ENCODE data around the gene PRKD3. TPM values are rescaled to one million over a fixed set of nuclear protein-coding genes. Genes with fewer than 3 reads are reported as not detected.

Gene PRKD3
- total RNA-seq, 4 donors from 2014 or later = 29.3 to 40.3 (median 38.3) TPM

DNA sequence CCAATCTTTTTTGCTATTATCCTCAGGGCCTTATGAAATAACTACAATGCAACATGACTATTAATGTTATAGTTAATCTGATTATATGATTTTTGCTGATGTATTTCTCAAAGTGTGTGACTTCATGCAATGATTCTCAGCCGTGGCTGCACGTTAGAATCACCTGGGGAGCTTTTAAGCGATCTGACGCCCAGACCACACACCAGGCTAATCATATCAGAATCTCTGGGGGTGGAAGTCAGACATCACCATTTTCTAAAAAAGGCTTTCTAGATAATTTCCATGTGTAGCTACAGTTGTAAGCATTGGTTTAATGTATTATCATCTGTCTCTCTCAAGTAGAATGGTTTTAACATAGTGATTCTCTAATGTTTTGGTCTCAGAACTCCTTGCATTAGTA is 14.3 kb upstream of the PRKD3 start:
- peaks cover 0 to 5% (median 0%) of the 10 kb centered on the region in 3 donors for H3K4me1 ChIP-seq
- H3K36me3 ChIP-seq = no peaks in the 10 kb centered on the region
- no peaks in the 10 kb centered on the region for H3K9me3 ChIP-seq
- H3K27me3 ChIP-seq = no peaks in the 10 kb centered on the region
- 81 to 88% methylated on average over 4 of the region's 4 CpGs for WGBS, 2 donors (ENCODE audit: low coverage in 1 of 2)
- TF ChIP-seq EP300 (IDR thresholded peaks at IDR 0.05) = no peak
- no peak overlapping the region for H3K27ac ChIP-seq
- no peak overlapping the region for H3K4me3 ChIP-seq
- ATAC-seq = no peak

GRCh38 chr2:37337620-37338280 is 13.1 kb upstream of the PRKD3 start:
- ATAC-seq = no peak
- WGBS, 2 donors (ENCODE audit: low coverage in 1 of 2) = 74 to 81% methylated on average over 6 to 7 of the region's 7 CpGs
- H3K27ac ChIP-seq = no peak overlapping the region
- TF ChIP-seq POLR2AphosphoS5 (IDR thresholded peaks at IDR 0.05) (no peak), POLR2A (IDR thresholded peaks at IDR 0.05) (no peak), CTCF (IDR thresholded peaks at IDR 0.05) (no peak), EP300 (IDR thresholded peaks at IDR 0.05) (no peak)
- H3K27me3 ChIP-seq = no peaks in the 10 kb centered on the region
- no peaks in the 10 kb centered on the region for H3K9me3 ChIP-seq
- H3K4me1 ChIP-seq = no peaks in the 10 kb centered on the region
- no peak overlapping the region for H3K4me3 ChIP-seq
- no peaks in the 10 kb centered on the region for H3K36me3 ChIP-seq

DNA sequence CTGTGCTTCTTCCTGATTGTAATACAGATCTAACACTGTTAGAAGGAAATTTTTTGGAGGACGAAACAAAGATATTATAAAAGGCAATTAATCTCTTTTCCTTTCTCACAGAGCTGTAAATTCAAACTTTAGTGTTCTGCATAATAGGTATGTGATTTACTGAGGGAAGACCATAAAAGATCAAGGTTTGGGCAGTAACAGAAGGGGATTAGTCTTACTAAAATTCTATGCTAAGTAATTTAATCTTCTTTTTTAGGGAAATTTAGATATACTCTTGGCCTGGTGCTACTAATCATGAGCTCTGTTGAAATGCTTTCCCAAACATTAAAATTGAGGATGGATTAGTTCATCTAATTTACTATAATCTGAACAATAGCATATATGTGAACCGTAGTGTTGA is 11.0 kb upstream of the PRKD3 start:
- Histone ChIP-seq H3K27me3 (no peaks in the 10 kb centered on the region), H3K9me3 (no peaks in the 10 kb centered on the region), H3K36me3 (no peaks in the 10 kb centered on the region), H3K4me1 (no peaks in the 10 kb centered on the region), H3K4me3 (no peak overlapping the region), H3K27ac (no peak overlapping the region)
- ATAC-seq = no peak
- 90 to 93% methylated on average over 2 of the region's 2 CpGs for WGBS, 2 donors (ENCODE audit: low coverage in 1 of 2)
- TF ChIP-seq POLR2AphosphoS5 (IDR thresholded peaks at IDR 0.05) (no peak), CTCF (IDR thresholded peaks at IDR 0.05) (no peak), EP300 (IDR thresholded peaks at IDR 0.05) (no peak), POLR2A (IDR thresholded peaks at IDR 0.05) (no peak)

DNA sequence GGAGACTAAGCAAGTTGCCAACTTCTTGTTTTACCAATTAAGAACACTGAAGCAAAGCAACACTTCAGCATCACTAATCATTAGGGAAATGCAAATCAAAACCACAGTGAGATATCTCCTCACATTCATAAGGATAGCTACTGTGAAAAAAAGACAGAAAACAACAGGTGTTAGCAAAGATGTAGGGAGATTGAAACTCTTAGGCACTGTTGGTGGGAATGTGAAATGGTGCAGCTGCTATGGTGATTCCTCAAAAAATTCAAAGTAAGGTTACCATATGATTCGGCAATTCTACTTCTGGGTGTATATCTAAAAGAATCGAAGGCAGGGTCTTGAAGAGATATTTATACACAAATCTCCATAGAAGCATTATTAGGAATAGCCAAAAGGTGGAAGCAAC is 8.6 kb upstream of the PRKD3 start:
- TF ChIP-seq POLR2A (IDR thresholded peaks at IDR 0.05) (no peak), CTCF (IDR thresholded peaks at IDR 0.05) (no peak), POLR2AphosphoS5 (IDR thresholded peaks at IDR 0.05) (no peak), EP300 (IDR thresholded peaks at IDR 0.05) (no peak)
- no peaks in the 10 kb centered on the region for H3K4me1 ChIP-seq
- H3K36me3 ChIP-seq = no peaks in the 10 kb centered on the region
- no peaks in the 10 kb centered on the region for H3K9me3 ChIP-seq
- no peak for ATAC-seq
- WGBS, 2 donors (ENCODE audit: low coverage in 1 of 2) = 88 to 90% methylated on average over 2 of the region's 2 CpGs
- no peak overlapping the region for H3K27ac ChIP-seq
- H3K27me3 ChIP-seq = no peaks in the 10 kb centered on the region
- no peak overlapping the region for H3K4me3 ChIP-seq

DNA sequence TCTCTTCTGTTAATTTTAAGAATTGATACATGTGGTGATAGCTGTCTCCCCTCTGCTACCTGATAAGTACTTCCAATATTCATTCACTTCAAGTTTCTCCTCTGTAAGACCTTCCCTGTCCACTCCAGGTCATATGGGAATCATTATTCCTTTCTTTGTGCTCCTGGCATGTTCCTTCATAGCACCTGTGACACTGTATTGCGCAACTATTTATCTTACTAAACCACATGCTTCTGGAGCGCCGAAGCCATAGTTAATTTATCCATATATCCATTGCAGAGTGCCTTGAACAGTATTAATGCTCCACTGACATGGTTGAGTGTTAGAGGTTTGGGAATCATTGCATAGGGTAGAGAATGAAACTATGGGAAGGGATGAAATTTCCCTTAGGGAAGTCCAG is 7.9 kb upstream of the PRKD3 start:
- ATAC-seq = no peak

More for the DNA sequence above, 7.9 kb upstream of the PRKD3 start:
- no peak for TF ChIP-seq POLR2A (IDR thresholded peaks at IDR 0.05)
- no peak for TF ChIP-seq EP300 (IDR thresholded peaks at IDR 0.05)
- TF ChIP-seq CTCF (IDR thresholded peaks at IDR 0.05) = no peak
- no peak for TF ChIP-seq POLR2AphosphoS5 (IDR thresholded peaks at IDR 0.05)
- H3K9me3 ChIP-seq = no peaks in the 10 kb centered on the region
- no peaks in the 10 kb centered on the region for H3K27me3 ChIP-seq
- WGBS, 2 donors (ENCODE audit: low coverage in 1 of 2) = 81 to 93% methylated on average over 3 of the region's 3 CpGs
- H3K4me3 ChIP-seq = no peak overlapping the region
- H3K4me1 ChIP-seq = no peaks in the 10 kb centered on the region
- H3K27ac ChIP-seq = no peak overlapping the region
- H3K36me3 ChIP-seq = no peaks in the 10 kb centered on the region

Data from gastroesophageal sphincter (tissue), 4 donors.